CD14-positive monocyte (primary cell): ENCODE data around the gene VAMP5. TPM values are rescaled to one million over a fixed set of nuclear protein-coding genes. Genes with fewer than 3 reads are reported as not detected.

Experiments used
- DNase-seq, 3 donors: peaks; one replicate each; pipeline ENCODE4 v3.0.0-alpha.2; 2011 to 2022
- H2AFZ ChIP-seq: 2 replicates; pipeline ENCODE4 v1.6.0; 2012; ENCODE audit warnings: mild to moderate bottlenecking, low read depth, low read length, inconsistent platforms; ENCODE audit not compliant: insufficient read depth, poor library complexity, severe bottlenecking
- H3K27ac ChIP-seq, 2 donors: 1 replicate in 1 of 2; 2 replicates in 1 of 2; pipeline ENCODE4 v1.5.1; 2012 to 2013; ENCODE audit warnings: low read length in 2 of 2, control low read depth in 1 of 2, inconsistent platforms in 1 of 2, low read depth in 1 of 2, mild to moderate bottlenecking in 1 of 2
- H3K27me3 ChIP-seq, 2 donors: one replicate each; pipeline versions ENCODE4 v1.6.0 to v1.6.1; 2011 to 2013; ENCODE audit warnings: low read length in 2 of 2; ENCODE audit not compliant: control insufficient read depth in 2 of 2, insufficient read depth in 2 of 2
- H3K36me3 ChIP-seq, 2 donors: replicated peaks in 1 of 2; 1 replicate in 1 of 2; 2 replicates in 1 of 2; pipeline versions ENCODE4 v1.5.1 to v1.6.1; 2012 to 2013; ENCODE audit warnings: low read length in 2 of 2, control low read depth in 1 of 2, inconsistent platforms in 1 of 2, mild to moderate bottlenecking in 1 of 2; ENCODE audit not compliant: insufficient read depth in 2 of 2, control insufficient read depth in 1 of 2
- H3K4me1 ChIP-seq, 2 donors: 1 replicate in 1 of 2; 2 replicates in 1 of 2; pipeline versions ENCODE4 v1.5.1 to v1.6.1; 2012 to 2013; ENCODE audit warnings: low read length in 2 of 2, control low read depth in 1 of 2, inconsistent platforms in 1 of 2, mild to moderate bottlenecking in 1 of 2, moderate library complexity in 1 of 2; ENCODE audit not compliant: insufficient read depth in 2 of 2, control insufficient read depth in 1 of 2
- H3K4me2 ChIP-seq: replicated peaks from 2 replicates; pipeline ENCODE3; 2012; ENCODE audit warnings: low read length, moderate library complexity, mild to moderate bottlenecking; ENCODE audit not compliant: poor library complexity, severe bottlenecking; ENCODE audit errors: extremely low read depth
- H3K4me3 ChIP-seq, 3 experiments: fragments of 200-600 bp in 1 of 3; sonication (generic) in 1 of 3; replicated peaks in 1 of 3; 1 replicate in 2 of 3; 2 replicates in 1 of 3; pipeline ENCODE4 v1.5.1; 2011 to 2013; ENCODE audit warnings: low read length in 3 of 3, mild to moderate bottlenecking in 3 of 3, control low read depth in 2 of 3, low read depth in 2 of 3, inconsistent platforms in 1 of 3, moderate library complexity in 1 of 3
- H3K79me2 ChIP-seq: 2 replicates; pipeline ENCODE4 v1.6.0; 2012; ENCODE audit warnings: mild to moderate bottlenecking, control low read depth, inconsistent platforms, low read length, moderate library complexity; ENCODE audit not compliant: insufficient read depth
- H3K9ac ChIP-seq: 2 replicates; pipeline ENCODE4 v1.6.0; 2017; ENCODE audit warnings: low read length, mild to moderate bottlenecking; ENCODE audit not compliant: insufficient read depth, poor library complexity, severe bottlenecking
- H3K9me3 ChIP-seq, 2 donors: replicated peaks in 1 of 2; 1 replicate in 1 of 2; 2 replicates in 1 of 2; pipeline versions ENCODE4 v1.5.1 to v1.6.1; 2012 to 2013; ENCODE audit warnings: low read length in 2 of 2, control low read depth in 1 of 2; ENCODE audit not compliant: control insufficient read depth in 1 of 2, insufficient read depth in 1 of 2
- H4K20me1 ChIP-seq: 2 replicates; pipeline ENCODE4 v1.6.0; 2012; ENCODE audit warnings: mild to moderate bottlenecking, low read length, control low read depth, moderate library complexity; ENCODE audit not compliant: insufficient read depth
- H3K27ac Mint-ChIP-seq, 7 donors: one replicate each; pipeline ENCODE4 v1.8.0; 2020; ENCODE audit warnings: mild to moderate bottlenecking in 7 of 7, mixed read lengths in 7 of 7, moderate library complexity in 6 of 7, inconsistent platforms in 2 of 7
- H3K27me3 Mint-ChIP-seq, 3 donors: one replicate each; pipeline ENCODE4 v1.8.0; 2021 to 2022; ENCODE audit warnings: low read depth in 3 of 3, mild to moderate bottlenecking in 3 of 3, mixed read lengths in 3 of 3, moderate library complexity in 3 of 3, inconsistent platforms in 1 of 3
- H3K36me3 Mint-ChIP-seq, 2 donors: one replicate each; pipeline ENCODE4 v1.8.0; 2020; ENCODE audit warnings: mixed read lengths in 2 of 2, inconsistent platforms in 1 of 2, mild to moderate bottlenecking in 1 of 2
- H3K4me1 Mint-ChIP-seq: one replicate; pipeline ENCODE4 v1.8.0; 2020; ENCODE audit warnings: mild to moderate bottlenecking, mixed read lengths
- H3K4me3 Mint-ChIP-seq, 2 donors: one replicate each; pipeline ENCODE4 v1.8.0; 2020; ENCODE audit warnings: mild to moderate bottlenecking in 2 of 2, mixed read lengths in 2 of 2, moderate library complexity in 1 of 2
- H3K9me3 Mint-ChIP-seq, 7 donors: one replicate each; pipeline ENCODE4 v1.8.0; 2020 to 2022; ENCODE audit warnings: mixed read lengths in 7 of 7, mild to moderate bottlenecking in 6 of 7, moderate library complexity in 6 of 7, inconsistent platforms in 2 of 7
- WGBS: methylation state at CpG from one replicate; pipeline ENCODE4 v1.1.5; 2013; ENCODE audit warnings: missing lambda C conversion rate; ENCODE audit not compliant: insufficient coverage; 5-methylcytosine and 5-hydroxymethylcytosine counted together
- intact Hi-C, 2 donors: fragments of 100-400 bp; cut with micrococcal nuclease; formaldehyde crosslinking; loops; one replicate each; pipeline versions ENCODE4 v1.15.0 to v1.15.1; 2023
- polyA plus RNA-seq, 3 donors: library from polyadenylated mRNA; depleted of rRNA in 1 of 3; unstranded in 2 of 3; stranded (reverse) in 1 of 3; fragments of 300-500 nt in 2 of 3; fragments of >200 nt in 1 of 3; fragmentation: Illumina TruSeq in 2 of 3; gene quantifications; 1 replicate in 2 of 3; 2 replicates in 1 of 3; pipeline ENCODE4 v1.2.3, GENCODE V29; 2012 to 2021
- TF ChIP-seq, protein P1 (sequence below): fragments of 200-600 bp; IDR thresholded peaks from one replicate; pipeline ENCODE4 v1.8.0; 2022; ENCODE audit warnings: antibody characterized with exemption, mild to moderate bottlenecking

Gene VAMP5
- polyA plus RNA-seq, 3 donors, result 154 to 251 (median 171) TPM

DNA sequence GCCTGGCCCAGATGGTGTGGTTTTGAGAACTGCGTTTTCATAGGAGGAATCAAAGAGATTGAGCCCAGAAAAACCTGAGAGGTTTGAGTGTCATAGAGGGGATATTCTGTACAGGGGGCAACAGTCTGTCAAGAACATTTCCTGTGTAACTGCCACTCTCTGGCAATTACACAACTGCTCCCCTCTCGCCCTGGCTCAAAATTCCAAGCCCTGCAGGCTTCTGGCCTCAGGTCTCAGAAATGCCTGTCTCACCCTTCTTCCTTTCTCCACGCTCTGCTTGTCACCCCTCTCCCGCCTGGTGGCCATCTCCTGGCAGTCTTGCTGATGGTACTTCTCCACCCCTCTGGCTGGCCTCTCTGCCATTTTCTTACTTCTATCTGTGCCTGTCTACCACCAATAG lies 4.0 kb downstream of the VAMP5 start:
- H3K9me3 ChIP-seq, result no peaks in the 10 kb centered on the region
- H3K4me1 ChIP-seq, result peaks cover 88 to 91% of the 10 kb centered on the region in 2 donors
- H3K4me2 ChIP-seq, result peak overlapping the region; percentile 69
- H3K9ac ChIP-seq, result peak overlapping the region; percentile 15
- WGBS, result 0% methylated on average over 4 of the region's 4 CpGs
- Mint-ChIP-seq H3K4me3 (peak overlapping the region; percentile 28 to 73), H3K4me1 (peaks cover 87% of the 10 kb centered on the region), H3K36me3 (peaks cover 13 to 19% of the 10 kb centered on the region in 2 donors), H3K27me3 (peaks cover 0 to 2% (median 0%) of the 10 kb centered on the region in 3 donors), H3K27ac (peak overlapping the region; percentile 85 to 95 (median 91)), H3K9me3 (no peaks in the 10 kb centered on the region)
- intact Hi-C loops, result loop anchor here in 1 of 2 donors (5.0 kb wide), 1 partner anchor 114 kb away; no protein-coding TSS in a partner anchor
- no peaks in the 10 kb centered on the region for H4K20me1 ChIP-seq
- H3K36me3 ChIP-seq, result peaks cover 0 to 4% of the 10 kb centered on the region in 2 donors
- no peaks in the 10 kb centered on the region for H3K27me3 ChIP-seq
- TF ChIP-seq, protein P1, sequence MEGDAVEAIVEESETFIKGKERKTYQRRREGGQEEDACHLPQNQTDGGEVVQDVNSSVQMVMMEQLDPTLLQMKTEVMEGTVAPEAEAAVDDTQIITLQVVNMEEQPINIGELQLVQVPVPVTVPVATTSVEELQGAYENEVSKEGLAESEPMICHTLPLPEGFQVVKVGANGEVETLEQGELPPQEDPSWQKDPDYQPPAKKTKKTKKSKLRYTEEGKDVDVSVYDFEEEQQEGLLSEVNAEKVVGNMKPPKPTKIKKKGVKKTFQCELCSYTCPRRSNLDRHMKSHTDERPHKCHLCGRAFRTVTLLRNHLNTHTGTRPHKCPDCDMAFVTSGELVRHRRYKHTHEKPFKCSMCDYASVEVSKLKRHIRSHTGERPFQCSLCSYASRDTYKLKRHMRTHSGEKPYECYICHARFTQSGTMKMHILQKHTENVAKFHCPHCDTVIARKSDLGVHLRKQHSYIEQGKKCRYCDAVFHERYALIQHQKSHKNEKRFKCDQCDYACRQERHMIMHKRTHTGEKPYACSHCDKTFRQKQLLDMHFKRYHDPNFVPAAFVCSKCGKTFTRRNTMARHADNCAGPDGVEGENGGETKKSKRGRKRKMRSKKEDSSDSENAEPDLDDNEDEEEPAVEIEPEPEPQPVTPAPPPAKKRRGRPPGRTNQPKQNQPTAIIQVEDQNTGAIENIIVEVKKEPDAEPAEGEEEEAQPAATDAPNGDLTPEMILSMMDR, result no peak
- no peak overlapping the region for H2AFZ ChIP-seq
- peaks cover 60% of the 10 kb centered on the region for H3K79me2 ChIP-seq
- no peak for DNase-seq
- H3K4me3 ChIP-seq, result peak overlapping the region in 1 of 3 experiments; percentile 61
- H3K27ac ChIP-seq, result peak overlapping the region; percentile 69 to 74

GRCh38 chr2:85588645-85589044 lies 4.4 kb downstream of the VAMP5 start:
- TF ChIP-seq, protein P1, result no peak
- no peaks in the 10 kb centered on the region for H3K9me3 Mint-ChIP-seq
- Histone ChIP-seq H3K4me2 (peak overlapping the region; percentile 69), H3K4me1 (peaks cover 84 to 87% of the 10 kb centered on the region in 2 donors), H2AFZ (no peak overlapping the region), H3K79me2 (peaks cover 63% of the 10 kb centered on the region), H3K27ac (peak overlapping the region; percentile 69 to 74), H3K36me3 (peaks cover 0 to 6% of the 10 kb centered on the region in 2 donors), H3K9me3 (no peaks in the 10 kb centered on the region), H3K9ac (no peak overlapping the region), H3K27me3 (no peaks in the 10 kb centered on the region), H4K20me1 (no peaks in the 10 kb centered on the region), H3K4me3 (peak overlapping the region in 1 of 3 experiments; percentile 61)
- H3K4me3 Mint-ChIP-seq, result peak overlapping the region in 1 of 2 donors; percentile 73
- peaks cover 83% of the 10 kb centered on the region for H3K4me1 Mint-ChIP-seq
- intact Hi-C loops, result loop anchor here in 1 of 2 donors (5.0 kb wide), 1 partner anchor 114 kb away; no protein-coding TSS in a partner anchor
- peaks cover 13 to 18% of the 10 kb centered on the region in 2 donors for H3K36me3 Mint-ChIP-seq
- peak overlapping the region; percentile 85 to 95 (median 91) for H3K27ac Mint-ChIP-seq
- H3K27me3 Mint-ChIP-seq, result peaks cover 0 to 2% (median 0%) of the 10 kb centered on the region in 3 donors
- no peak for DNase-seq
- 27% methylated on average over 2 of the region's 4 CpGs for WGBS
